BE2C (cell line): ENCODE results near the gene MMP24OS.

Experiments used
- DNase-seq: peaks from one replicate; pipeline ENCODE4 v3.0.0-alpha.2; 2020
- H3K27me3 ChIP-seq: fragments of 250-450 bp; sonication (Bioruptor Pico); 2 replicates; pipeline ENCODE4 v1.5.1; 2020; ENCODE audit warnings: mild to moderate bottlenecking
- H3K36me3 ChIP-seq: fragments of 250-450 bp; sonication (Bioruptor Pico); 2 replicates; pipeline ENCODE4 v1.5.1; 2020; ENCODE audit warnings: mild to moderate bottlenecking
- H3K4me1 ChIP-seq: fragments of 250-450 bp; sonication (Bioruptor Pico); 2 replicates; pipeline ENCODE4 v1.5.1; 2020
- H3K4me3 ChIP-seq: 2 replicates; pipeline ENCODE4 v1.5.1; 2011; ENCODE audit warnings: low read depth, low read length
- H3K9me3 ChIP-seq: fragments of 250-450 bp; sonication (Bioruptor Pico); 2 replicates; pipeline ENCODE4 v1.5.1; 2020
- CTCF ChIP-seq: IDR thresholded peaks from 2 replicates; pipeline ENCODE4 v1.5.1; 2012; ENCODE audit warnings: mild to moderate bottlenecking, low read depth, low read length

Gene MMP24OS

GRCh38 chr20:35280523-35280922, 2.6 kb upstream of the MMP24OS start:
- no peak for TF ChIP-seq CTCF
- DNase-seq = no peak

GRCh38 chr20:35279533-35280174, 1.7 kb upstream of the MMP24OS start:
- Histone ChIP-seq H3K9me3 (no peaks in the 10 kb centered on the region), H3K36me3 (peaks cover 37% of the 10 kb centered on the region), H3K4me3 (no peak overlapping the region), H3K4me1 (no peaks in the 10 kb centered on the region), H3K27me3 (no peaks in the 10 kb centered on the region)
- DNase-seq = no peak
- no peak for TF ChIP-seq CTCF

More at GRCh38 chr20:35280523-35280922, 2.6 kb upstream of the MMP24OS start:
- Histone ChIP-seq H3K36me3 (peaks cover 37% of the 10 kb centered on the region), H3K4me1 (no peaks in the 10 kb centered on the region), H3K4me3 (no peak overlapping the region), H3K27me3 (no peaks in the 10 kb centered on the region), H3K9me3 (no peaks in the 10 kb centered on the region)

GRCh38 chr20:35279040-35279439, 1.1 kb upstream of the MMP24OS start:
- Histone ChIP-seq H3K36me3 (peaks cover 34% of the 10 kb centered on the region), H3K9me3 (no peaks in the 10 kb centered on the region), H3K4me3 (no peak overlapping the region), H3K27me3 (no peaks in the 10 kb centered on the region), H3K4me1 (no peaks in the 10 kb centered on the region)
- TF ChIP-seq CTCF = no peak
- no peak for DNase-seq

- DNase-seq = no peak
- Histone ChIP-seq H3K36me3 (peaks cover 28% of the 10 kb centered on the region), H3K4me3 (peak overlapping the region; percentile 64), H3K4me1 (no peaks in the 10 kb centered on the region), H3K27me3 (no peaks in the 10 kb centered on the region), H3K9me3 (no peaks in the 10 kb centered on the region)
- no peak for TF ChIP-seq CTCF
Measured at GRCh38 chr20:35277127-35277526, 795 bp downstream of the MMP24OS start.

GRCh38 chr20:35276408-35276807, 1.5 kb downstream of the MMP24OS start:
- Histone ChIP-seq H3K4me3 (no peak overlapping the region; the same call in 1 of the 2 replicates), H3K27me3 (no peaks in the 10 kb centered on the region), H3K36me3 (peaks cover 27% of the 10 kb centered on the region), H3K4me1 (no peaks in the 10 kb centered on the region), H3K9me3 (no peaks in the 10 kb centered on the region)
- no peak for DNase-seq
- no peak for TF ChIP-seq CTCF

- Histone ChIP-seq H3K27me3 (no peaks in the 10 kb centered on the region), H3K4me3 (no peak overlapping the region), H3K9me3 (no peaks in the 10 kb centered on the region), H3K4me1 (no peaks in the 10 kb centered on the region), H3K36me3 (peaks cover 26% of the 10 kb centered on the region)
- no peak for TF ChIP-seq CTCF
- no peak for DNase-seq
Measured at GRCh38 chr20:35275741-35276251, 2.1 kb downstream of the MMP24OS start.
